PC-3 (cell line): ENCODE data around the gene CELA1.

Experiments used
- EZH2 ChIP-seq: fragments of 300-600 bp; sonication (generic); IDR thresholded peaks from one replicate; pipeline ENCODE4 v1.6.1; 2017; ENCODE audit warnings: antibody characterized with exemption, mild to moderate bottlenecking, low read length; ENCODE audit not compliant: unreplicated experiment
- TF ChIP-seq, protein P1 (sequence below): fragments of 300-600 bp; sonication (generic); conservative IDR thresholded peaks from 2 replicates; pipeline ENCODE4 v1.5.1; 2017; ENCODE audit warnings: antibody characterized with exemption, low read depth, mild to moderate bottlenecking, low read length

DNA sequence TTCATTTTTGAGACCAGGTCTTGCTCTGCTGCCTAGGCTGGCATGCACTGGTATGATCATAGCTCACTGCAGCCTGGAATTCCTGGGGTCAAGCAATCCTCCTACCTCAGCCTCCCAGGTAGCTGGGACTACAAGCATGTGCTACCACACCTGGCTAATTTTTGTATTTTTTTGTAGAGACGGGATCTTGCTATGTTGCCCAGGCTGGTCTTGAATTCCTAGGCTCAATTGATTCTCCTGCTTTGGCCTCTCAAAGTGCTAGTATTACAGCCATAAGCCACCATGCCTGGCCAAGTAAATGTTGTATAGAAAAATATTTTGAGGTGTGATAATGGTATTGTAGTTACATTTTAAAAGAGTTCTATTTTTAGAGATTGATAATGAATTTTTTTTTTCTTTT, 35.1 kb downstream of the CELA1 start:
- TF ChIP-seq EZH2: no peak
- TF ChIP-seq, protein P1, sequence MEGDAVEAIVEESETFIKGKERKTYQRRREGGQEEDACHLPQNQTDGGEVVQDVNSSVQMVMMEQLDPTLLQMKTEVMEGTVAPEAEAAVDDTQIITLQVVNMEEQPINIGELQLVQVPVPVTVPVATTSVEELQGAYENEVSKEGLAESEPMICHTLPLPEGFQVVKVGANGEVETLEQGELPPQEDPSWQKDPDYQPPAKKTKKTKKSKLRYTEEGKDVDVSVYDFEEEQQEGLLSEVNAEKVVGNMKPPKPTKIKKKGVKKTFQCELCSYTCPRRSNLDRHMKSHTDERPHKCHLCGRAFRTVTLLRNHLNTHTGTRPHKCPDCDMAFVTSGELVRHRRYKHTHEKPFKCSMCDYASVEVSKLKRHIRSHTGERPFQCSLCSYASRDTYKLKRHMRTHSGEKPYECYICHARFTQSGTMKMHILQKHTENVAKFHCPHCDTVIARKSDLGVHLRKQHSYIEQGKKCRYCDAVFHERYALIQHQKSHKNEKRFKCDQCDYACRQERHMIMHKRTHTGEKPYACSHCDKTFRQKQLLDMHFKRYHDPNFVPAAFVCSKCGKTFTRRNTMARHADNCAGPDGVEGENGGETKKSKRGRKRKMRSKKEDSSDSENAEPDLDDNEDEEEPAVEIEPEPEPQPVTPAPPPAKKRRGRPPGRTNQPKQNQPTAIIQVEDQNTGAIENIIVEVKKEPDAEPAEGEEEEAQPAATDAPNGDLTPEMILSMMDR: no peak
